ENCODE measurements around the gene FRMD1.
A peak's percentile ranks its signal among the peaks of the same experiment; 100 is the strongest.

The FRMD1 gene

GRCh38 chr6:168022488-168023321 is 56.3 kb downstream of the FRMD1 start:
- no peak for DNase-seq
- in situ Hi-C loops (cut with HindIII; ENCODE audit: low pct_ligation_motif_present, low pct_unique_long_range_greater_than_20kb, low sequenced_read_pairs), result no loop called here

GRCh38 chr6:168021581-168021980 is 57.4 kb downstream of the FRMD1 start:
- in situ Hi-C loops (cut with HindIII; ENCODE audit: low pct_ligation_motif_present, low pct_unique_long_range_greater_than_20kb, low sequenced_read_pairs), result no loop called here
- no peak for DNase-seq

- no peak for DNase-seq
- in situ Hi-C loops (cut with HindIII; ENCODE audit: low pct_ligation_motif_present, low pct_unique_long_range_greater_than_20kb, low sequenced_read_pairs), result no loop called here
Observed at GRCh38 chr6:168020242-168020641, 58.8 kb downstream of the FRMD1 start.

GRCh38 chr6:168018664-168019063 is 60.3 kb downstream of the FRMD1 start:
- no peak for DNase-seq
- in situ Hi-C loops (cut with HindIII; ENCODE audit: low pct_ligation_motif_present, low pct_unique_long_range_greater_than_20kb, low sequenced_read_pairs), result no loop called here

GRCh38 chr6:168017629-168018028 is 61.4 kb downstream of the FRMD1 start:
- in situ Hi-C loops (cut with HindIII; ENCODE audit: low pct_ligation_motif_present, low pct_unique_long_range_greater_than_20kb, low sequenced_read_pairs), result no loop called here
- DNase-seq, result no peak

GRCh38 chr6:168016721-168017525 is 62.1 kb downstream of the FRMD1 start:
- in situ Hi-C loops (cut with HindIII; ENCODE audit: low pct_ligation_motif_present, low pct_unique_long_range_greater_than_20kb, low sequenced_read_pairs), result no loop called here
- DNase-seq, result no peak

GRCh38 chr6:168016176-168016620 is 62.8 kb downstream of the FRMD1 start:
- DNase-seq, result no peak

GRCh38 chr6:168015482-168016175 is 63.4 kb downstream of the FRMD1 start:
- in situ Hi-C loops (cut with HindIII; ENCODE audit: low pct_ligation_motif_present, low pct_unique_long_range_greater_than_20kb, low sequenced_read_pairs), result no loop called here
- no peak for DNase-seq

More at GRCh38 chr6:168016176-168016620, 62.8 kb downstream of the FRMD1 start:
- in situ Hi-C loops (cut with HindIII; ENCODE audit: low pct_ligation_motif_present, low pct_unique_long_range_greater_than_20kb, low sequenced_read_pairs), result no loop called here

- in situ Hi-C loops (cut with HindIII; ENCODE audit: low pct_ligation_motif_present, low pct_unique_long_range_greater_than_20kb, low sequenced_read_pairs), result no loop called here
Observed at GRCh38 chr6:168015009-168015408, 64.0 kb downstream of the FRMD1 start.

GRCh38 chr6:168014428-168014827 is 64.6 kb downstream of the FRMD1 start:
- in situ Hi-C loops (cut with HindIII; ENCODE audit: low pct_ligation_motif_present, low pct_unique_long_range_greater_than_20kb, low sequenced_read_pairs), result no loop called here

More at GRCh38 chr6:168015009-168015408, 64.0 kb downstream of the FRMD1 start:
- no peak for DNase-seq

GRCh38 chr6:168013250-168013915 is 65.6 kb downstream of the FRMD1 start:
- in situ Hi-C loops (cut with HindIII; ENCODE audit: low pct_ligation_motif_present, low pct_unique_long_range_greater_than_20kb, low sequenced_read_pairs), result no loop called here

More at GRCh38 chr6:168014428-168014827, 64.6 kb downstream of the FRMD1 start:
- no peak for DNase-seq

GRCh38 chr6:168012431-168013249 is 66.4 kb downstream of the FRMD1 start:
- no peak for DNase-seq
- in situ Hi-C loops (cut with HindIII; ENCODE audit: low pct_ligation_motif_present, low pct_unique_long_range_greater_than_20kb, low sequenced_read_pairs), result no loop called here

More at GRCh38 chr6:168013250-168013915, 65.6 kb downstream of the FRMD1 start:
- no peak for DNase-seq

GRCh38 chr6:168011291-168011690 is 67.7 kb downstream of the FRMD1 start:
- DNase-seq, result no peak
- in situ Hi-C loops (cut with HindIII; ENCODE audit: low pct_ligation_motif_present, low pct_unique_long_range_greater_than_20kb, low sequenced_read_pairs), result no loop called here

GRCh38 chr6:168009331-168009730 is 69.7 kb downstream of the FRMD1 start:
- DNase-seq, result no peak
- in situ Hi-C loops (cut with HindIII; ENCODE audit: low pct_ligation_motif_present, low pct_unique_long_range_greater_than_20kb, low sequenced_read_pairs), result no loop called here

- peak; percentile 96 for DNase-seq
- in situ Hi-C loops (cut with HindIII; ENCODE audit: low pct_ligation_motif_present, low pct_unique_long_range_greater_than_20kb, low sequenced_read_pairs), result no loop called here
Observed at GRCh38 chr6:168007592-168008338, 71.2 kb downstream of the FRMD1 start.

GRCh38 chr6:168005796-168006195 is 73.2 kb downstream of the FRMD1 start:
- no peak for DNase-seq
- in situ Hi-C loops (cut with HindIII; ENCODE audit: low pct_ligation_motif_present, low pct_unique_long_range_greater_than_20kb, low sequenced_read_pairs), result no loop called here

GRCh38 chr6:168004945-168005344 is 74.1 kb downstream of the FRMD1 start:
- DNase-seq, result no peak
- in situ Hi-C loops (cut with HindIII; ENCODE audit: low pct_ligation_motif_present, low pct_unique_long_range_greater_than_20kb, low sequenced_read_pairs), result no loop called here

Data from ACHN (cell line).